GM23338 (cell line): Measurements from ENCODE around the gene VWCE. TPM values are rescaled to one million over a fixed set of nuclear protein-coding genes. Genes with fewer than 3 reads are reported as not detected.
A peak's percentile ranks its signal among the peaks of the same experiment; 100 is the strongest.

ENCODE experiments used
- ATAC-seq: fragments of 200-7000 bp; cut with Tn5 transposase; 3 replicates; pipeline ENCODE4 v1.9.1; 2020
- DNase-seq: peaks from one replicate; pipeline ENCODE4 v3.0.0-alpha.2; 2015; ENCODE audit warnings: low spot score
- H2AFZ ChIP-seq: fragments of 200-600 bp; sonication (generic); 2 replicates; pipeline ENCODE4 v1.8.0; 2016; ENCODE audit warnings: antibody characterized with exemption, mild to moderate bottlenecking, moderate library complexity
- H3F3A ChIP-seq: fragments of 200-600 bp; sonication (generic); replicated peaks from 2 replicates; pipeline ENCODE4 v1.8.0; 2017; ENCODE audit warnings: antibody characterized with exemption, mixed run types, low read depth
- H3K27ac ChIP-seq: fragments of 200-600 bp; sonication (generic); 2 replicates; pipeline ENCODE4 v1.6.1; 2016; ENCODE audit warnings: low read depth
- H3K27me3 ChIP-seq: fragments of 200-600 bp; sonication (generic); 2 replicates; pipeline ENCODE4 v1.8.0; 2016; ENCODE audit warnings: mild to moderate bottlenecking, mixed run types, moderate library complexity; ENCODE audit not compliant: insufficient read depth
- H3K36me3 ChIP-seq: fragments of 200-600 bp; sonication (generic); 2 replicates; pipeline ENCODE4 v1.8.0; 2016; ENCODE audit warnings: mild to moderate bottlenecking; ENCODE audit not compliant: insufficient read depth
- H3K4me1 ChIP-seq: fragments of 200-600 bp; sonication (generic); 2 replicates; pipeline ENCODE4 v1.8.0; 2016; ENCODE audit warnings: mild to moderate bottlenecking, moderate library complexity; ENCODE audit not compliant: insufficient read depth
- H3K4me2 ChIP-seq: fragments of 200-600 bp; sonication (generic); 2 replicates; pipeline ENCODE4 v1.7.1; 2017; ENCODE audit warnings: mixed run types
- H3K4me3 ChIP-seq: fragments of 200-600 bp; sonication (generic); 2 replicates; pipeline ENCODE4 v1.6.1; 2016; ENCODE audit warnings: mixed run types
- H3K79me2 ChIP-seq: fragments of 200-600 bp; sonication (generic); replicated peaks from 2 replicates; pipeline ENCODE4 v1.8.0; 2017; ENCODE audit warnings: mild to moderate bottlenecking; ENCODE audit not compliant: insufficient read depth
- H3K9me2 ChIP-seq: fragments of 200-600 bp; sonication (generic); 2 replicates; pipeline ENCODE4 v1.8.0; 2017; ENCODE audit not compliant: insufficient read depth
- H4K20me1 ChIP-seq: fragments of 200-600 bp; sonication (generic); replicated peaks from 2 replicates; pipeline ENCODE4 v1.8.0; 2017; ENCODE audit warnings: mild to moderate bottlenecking; ENCODE audit not compliant: insufficient read depth
- H3K27ac Mint-ChIP-seq: 2 replicates; pipeline ENCODE4 v1.8.0; 2020; ENCODE audit warnings: inconsistent platforms, mild to moderate bottlenecking, moderate library complexity, mixed read lengths
- H3K27me3 Mint-ChIP-seq: 3 replicates; pipeline ENCODE4 v1.8.0; 2022; ENCODE audit warnings: low read depth, mild to moderate bottlenecking, moderate library complexity, mixed read lengths, inconsistent platforms; ENCODE audit not compliant: insufficient read depth, poor library complexity
- H3K36me3 Mint-ChIP-seq: 3 replicates; pipeline ENCODE4 v1.8.0; 2021; ENCODE audit warnings: low read depth, mild to moderate bottlenecking, inconsistent platforms, moderate library complexity, mixed read lengths
- H3K4me1 Mint-ChIP-seq: 3 replicates; pipeline ENCODE4 v1.8.0; 2020; ENCODE audit warnings: mild to moderate bottlenecking, inconsistent platforms, mixed read lengths
- H3K4me3 Mint-ChIP-seq: 3 replicates; pipeline ENCODE4 v1.8.0; 2021; ENCODE audit warnings: moderate library complexity, mild to moderate bottlenecking, inconsistent platforms, mixed read lengths
- H3K9me3 Mint-ChIP-seq: 3 replicates; pipeline ENCODE4 v1.8.0; 2020; ENCODE audit warnings: moderate library complexity, mild to moderate bottlenecking, inconsistent platforms, mixed read lengths
- CREB1 ChIP-seq: fragments of 250-450 bp; sonication (Bioruptor Pico); IDR thresholded peaks from 2 replicates; pipeline ENCODE4 v1.5.0; 2020; ENCODE audit warnings: low read depth, mild to moderate bottlenecking, moderate library complexity
- CTCF ChIP-seq, 2 experiments: fragments of 200-600 bp in 1 of 2; sonication (generic) in 1 of 2; conservative IDR thresholded peaks; 2 replicates each; pipeline versions ENCODE4 v1.5.1 to v1.6.1; 2016 to 2017; ENCODE audit warnings: antibody characterized with exemption in 2 of 2, low read depth in 2 of 2, mild to moderate bottlenecking in 2 of 2, moderate library complexity in 1 of 2
- ETS1 ChIP-seq: IDR thresholded peaks from 2 replicates; pipeline ENCODE4 v1.6.1; 2016; ENCODE audit warnings: antibody characterized with exemption
- EZH2 ChIP-seq: fragments of 200-600 bp; sonication (generic); IDR thresholded peaks from one replicate; pipeline ENCODE4 v1.8.0; 2017; ENCODE audit warnings: antibody characterized with exemption, mild to moderate bottlenecking, low read depth; ENCODE audit not compliant: unreplicated experiment
- EZH2phosphoT487 ChIP-seq: fragments of 200-600 bp; sonication (generic); IDR thresholded peaks from one replicate; pipeline ENCODE4 v1.8.1; 2018; ENCODE audit warnings: antibody characterized with exemption; ENCODE audit not compliant: unreplicated experiment
- JUNB ChIP-seq: IDR thresholded peaks from one replicate; pipeline ENCODE4 v1.6.1; 2016; ENCODE audit warnings: antibody characterized with exemption; ENCODE audit not compliant: unreplicated experiment
- POLR2AphosphoS5 ChIP-seq: IDR thresholded peaks from 2 replicates; pipeline ENCODE4 v1.6.1; 2016; ENCODE audit warnings: antibody characterized with exemption, low read depth
- polyA plus RNA-seq: library from polyadenylated mRNA; unstranded; fragments of >200 nt; fragmentation: Nextera tagmentation; extraction: Ambion mirVana; gene quantifications from 2 replicates; pipeline ENCODE4 v1.2.1, GENCODE V29; 2016
- total RNA-seq: library from RNA; depleted of rRNA; stranded (reverse); fragments of >200 nt; shearing (Covaris generic); gene quantifications from 2 replicates; pipeline ENCODE4 v1.2.3, GENCODE V29; 2014
- TF ChIP-seq, protein P1 (sequence below): IDR thresholded peaks from one replicate; pipeline ENCODE4 v1.6.1; 2018; ENCODE audit warnings: antibody characterized with exemption; ENCODE audit not compliant: unreplicated experiment

Gene VWCE
- total and polyA plus RNA-seq, 2 experiments from 2014 or later = 9.9 to 16.9 TPM

DNA sequence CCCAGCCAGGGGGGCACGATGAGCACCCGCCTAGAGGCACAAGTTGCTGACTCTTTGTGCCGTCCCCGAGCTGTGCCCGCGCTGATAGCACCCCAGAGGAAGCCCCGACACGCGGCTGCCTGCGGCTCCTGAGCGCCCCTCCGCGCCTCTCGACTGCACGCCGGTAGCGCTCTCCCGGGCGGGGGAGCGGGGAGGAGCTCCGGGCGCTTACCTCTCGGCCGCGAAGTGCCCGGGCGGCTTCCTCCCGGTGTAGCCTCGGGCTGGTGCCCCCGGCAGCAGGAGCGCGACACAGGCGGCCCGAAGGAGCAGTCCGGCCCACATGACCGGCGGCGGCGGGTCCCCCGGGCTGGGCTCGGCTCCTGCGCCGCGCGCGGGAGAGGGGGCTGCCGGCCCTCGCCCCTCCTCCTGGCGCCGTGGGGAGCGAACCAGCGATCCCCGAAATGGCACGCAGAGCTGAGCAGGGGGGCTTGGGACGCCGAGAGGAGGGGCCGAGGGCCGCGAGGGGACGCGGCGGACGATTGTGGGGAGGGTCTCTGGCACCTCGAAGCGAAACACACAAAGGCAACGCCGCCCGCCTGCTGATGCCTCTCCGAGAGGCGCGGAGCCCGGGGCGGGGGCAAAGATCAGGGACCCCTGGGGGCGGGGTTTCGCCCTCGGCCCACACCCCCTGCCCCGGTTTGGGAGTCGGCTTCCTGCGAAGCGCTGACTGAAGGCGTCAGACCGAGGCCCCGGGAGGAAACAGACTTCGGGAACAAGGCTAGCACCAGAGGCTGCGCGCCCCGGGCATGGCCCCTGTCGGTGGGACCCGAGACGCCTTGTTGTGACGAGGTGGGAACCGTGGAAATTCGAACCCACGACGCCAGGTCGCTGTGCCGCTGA lies at the start of gene VWCE (continued):
- TF ChIP-seq ETS1 (no peak), CREB1 (CRISPR knock-in tag) (peak; percentile 49; the same call in 1 of the 2 replicates), EZH2phosphoT487 (no peak), EZH2 (no peak)

DNA sequence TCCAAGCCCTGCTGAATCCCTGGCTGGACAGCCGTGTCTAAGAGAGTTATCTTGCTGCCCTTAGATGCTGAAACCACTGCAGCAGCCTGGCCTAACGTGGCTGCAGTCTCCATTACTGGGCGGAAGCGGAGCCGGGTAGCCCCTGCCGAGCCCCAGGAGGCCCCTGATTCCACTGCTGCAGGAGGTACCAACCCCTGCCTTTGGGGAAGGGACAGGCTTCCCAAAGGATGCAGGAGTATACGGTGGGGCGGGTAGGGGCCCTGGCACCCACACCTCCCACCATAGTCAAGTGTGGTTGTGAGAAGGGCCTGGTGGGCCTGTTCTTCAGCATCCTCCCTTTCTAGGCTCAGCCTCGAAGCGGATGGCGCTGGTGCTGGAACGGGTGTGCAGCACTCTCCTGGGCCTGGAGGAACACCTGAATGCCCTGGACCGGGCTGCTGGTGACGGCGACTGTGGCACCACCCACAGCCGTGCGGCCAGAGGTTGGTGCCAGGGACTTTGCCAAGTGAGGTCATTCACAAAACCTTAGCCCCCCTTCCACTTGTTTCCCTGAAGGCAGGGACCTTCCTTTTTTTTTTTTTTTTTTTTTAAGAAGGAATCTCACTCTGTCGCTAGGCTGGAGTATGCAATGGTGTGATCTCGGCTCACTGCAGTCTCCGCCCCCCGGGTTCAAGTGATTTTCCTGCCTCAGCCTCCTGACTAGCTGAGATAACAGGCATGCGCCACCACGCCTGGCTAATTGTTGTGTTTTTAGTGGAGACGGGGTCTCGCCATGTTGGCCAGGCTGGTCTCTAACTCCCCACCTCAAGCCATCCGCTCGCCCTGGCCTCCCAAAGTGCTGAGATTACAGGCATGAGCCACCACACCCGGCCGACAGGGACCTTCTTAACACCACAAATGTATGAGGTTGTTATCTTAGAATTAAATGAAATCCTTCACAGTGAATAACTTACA lies 49.0 kb upstream of the VWCE start:
- Histone ChIP-seq H3K4me3 (no peak overlapping the region), H3K79me2 (no peaks in the 10 kb centered on the region), H3K4me2 (no peak overlapping the region), H3K27me3 (no peaks in the 10 kb centered on the region), H3K36me3 (no peaks in the 10 kb centered on the region), H3K9me2 (no peaks in the 10 kb centered on the region), H2AFZ (no peak overlapping the region), H4K20me1 (no peaks in the 10 kb centered on the region), H3F3A (no peaks in the 10 kb centered on the region), H3K4me1 (no peaks in the 10 kb centered on the region), H3K27ac (no peak overlapping the region)
- H3K27me3 Mint-ChIP-seq = peaks cover 12% of the 10 kb centered on the region
- DNase-seq (no peak), ATAC-seq (no peak)
- peaks cover 2% of the 10 kb centered on the region; the same call in 2 of the 3 replicates for H3K4me1 Mint-ChIP-seq
- H3K27ac Mint-ChIP-seq = no peak overlapping the region
- no peaks in the 10 kb centered on the region for H3K9me3 Mint-ChIP-seq
- H3K36me3 Mint-ChIP-seq = peaks cover 6% of the 10 kb centered on the region; the same call in 1 of the 3 replicates
- no peak overlapping the region for H3K4me3 Mint-ChIP-seq
- TF ChIP-seq ETS1 (no peak), CREB1 (CRISPR knock-in tag) (no peak), CTCF (conservative IDR thresholded peaks at IDR 0.05; ENCODE audit: low read depth in 2 of 2) (no peak), JUNB (no peak), POLR2AphosphoS5 (no peak)
- TF ChIP-seq, protein P1, sequence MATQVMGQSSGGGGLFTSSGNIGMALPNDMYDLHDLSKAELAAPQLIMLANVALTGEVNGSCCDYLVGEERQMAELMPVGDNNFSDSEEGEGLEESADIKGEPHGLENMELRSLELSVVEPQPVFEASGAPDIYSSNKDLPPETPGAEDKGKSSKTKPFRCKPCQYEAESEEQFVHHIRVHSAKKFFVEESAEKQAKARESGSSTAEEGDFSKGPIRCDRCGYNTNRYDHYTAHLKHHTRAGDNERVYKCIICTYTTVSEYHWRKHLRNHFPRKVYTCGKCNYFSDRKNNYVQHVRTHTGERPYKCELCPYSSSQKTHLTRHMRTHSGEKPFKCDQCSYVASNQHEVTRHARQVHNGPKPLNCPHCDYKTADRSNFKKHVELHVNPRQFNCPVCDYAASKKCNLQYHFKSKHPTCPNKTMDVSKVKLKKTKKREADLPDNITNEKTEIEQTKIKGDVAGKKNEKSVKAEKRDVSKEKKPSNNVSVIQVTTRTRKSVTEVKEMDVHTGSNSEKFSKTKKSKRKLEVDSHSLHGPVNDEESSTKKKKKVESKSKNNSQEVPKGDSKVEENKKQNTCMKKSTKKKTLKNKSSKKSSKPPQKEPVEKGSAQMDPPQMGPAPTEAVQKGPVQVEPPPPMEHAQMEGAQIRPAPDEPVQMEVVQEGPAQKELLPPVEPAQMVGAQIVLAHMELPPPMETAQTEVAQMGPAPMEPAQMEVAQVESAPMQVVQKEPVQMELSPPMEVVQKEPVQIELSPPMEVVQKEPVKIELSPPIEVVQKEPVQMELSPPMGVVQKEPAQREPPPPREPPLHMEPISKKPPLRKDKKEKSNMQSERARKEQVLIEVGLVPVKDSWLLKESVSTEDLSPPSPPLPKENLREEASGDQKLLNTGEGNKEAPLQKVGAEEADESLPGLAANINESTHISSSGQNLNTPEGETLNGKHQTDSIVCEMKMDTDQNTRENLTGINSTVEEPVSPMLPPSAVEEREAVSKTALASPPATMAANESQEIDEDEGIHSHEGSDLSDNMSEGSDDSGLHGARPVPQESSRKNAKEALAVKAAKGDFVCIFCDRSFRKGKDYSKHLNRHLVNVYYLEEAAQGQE = no peak
